Ureter (tissue), 1 donor: ENCODE results near the gene CAMK1D. TPM values are rescaled to one million over a fixed set of nuclear protein-coding genes. Genes with fewer than 3 reads are reported as not detected.

ENCODE experiments used
- total RNA-seq: library from RNA; stranded (reverse); gene quantifications from one replicate; pipeline ENCODE4 v1.2.4, GENCODE V29; 2023
- donor health status: DM: yes; HTN: yes; CAD: no.

The CAMK1D gene
- total RNA-seq, 1 donor from 2014 or later = 25.4 TPM

Other genes starting within 250 kb of the CAMK1D start
- 8.6 TPM for gene SEC61A2, start 219.9 kb upstream of the CAMK1D start, total RNA-seq
- gene NUDT5, start 153.7 kb upstream of the CAMK1D start, total RNA-seq = 44.9 TPM
- gene CDC123, start 153.4 kb upstream of the CAMK1D start, total RNA-seq = 60.7 TPM